ENCODE results near the gene IGLL5.

DNA sequence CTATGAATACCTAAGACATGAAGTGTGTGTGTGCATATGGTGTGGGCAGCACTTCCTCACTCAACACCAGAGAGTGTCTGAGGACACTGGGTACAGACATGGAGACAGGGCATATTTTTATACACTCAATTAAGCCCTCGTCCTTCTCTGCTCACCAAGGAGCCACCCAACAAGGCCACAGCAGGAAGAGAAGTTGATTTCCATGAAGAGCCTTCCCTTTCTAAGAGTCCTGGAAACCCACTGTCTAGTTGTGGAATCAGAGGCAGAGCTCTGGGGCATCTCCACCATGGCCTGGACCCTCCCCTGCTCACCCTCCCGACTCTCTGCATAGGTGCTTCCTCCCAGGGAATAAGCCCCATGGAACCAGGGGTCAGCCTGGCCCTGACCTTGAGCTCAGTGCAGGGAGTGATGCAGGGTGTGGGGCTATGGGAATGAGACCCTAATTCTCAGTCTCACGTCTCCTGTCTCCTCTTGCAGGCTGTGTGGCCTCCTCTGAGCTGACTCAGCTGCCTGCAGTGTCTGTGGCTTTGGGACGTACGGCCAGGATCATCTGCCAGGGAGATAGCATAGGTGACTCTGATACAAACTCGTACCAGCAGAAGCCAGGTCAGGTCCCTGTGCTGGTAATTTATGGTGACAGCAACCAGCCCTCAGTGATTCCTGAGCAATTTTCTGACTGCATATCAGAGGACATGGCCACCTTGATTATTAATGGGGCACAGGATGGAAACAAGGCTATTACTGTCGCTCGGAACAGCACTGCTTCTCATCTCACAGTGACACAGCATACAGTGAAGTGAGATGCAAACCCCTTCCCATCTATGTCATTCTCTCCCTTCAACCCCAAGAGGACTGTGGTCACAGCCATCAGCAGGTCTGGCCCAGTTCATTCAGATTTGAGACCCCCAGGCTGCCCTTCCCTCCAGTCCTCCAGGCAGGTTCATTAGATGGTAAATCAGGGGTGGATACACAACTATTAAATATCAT lies 14.6 kb upstream of the IGLL5 start:
- TF ChIP-seq, protein P1, sequence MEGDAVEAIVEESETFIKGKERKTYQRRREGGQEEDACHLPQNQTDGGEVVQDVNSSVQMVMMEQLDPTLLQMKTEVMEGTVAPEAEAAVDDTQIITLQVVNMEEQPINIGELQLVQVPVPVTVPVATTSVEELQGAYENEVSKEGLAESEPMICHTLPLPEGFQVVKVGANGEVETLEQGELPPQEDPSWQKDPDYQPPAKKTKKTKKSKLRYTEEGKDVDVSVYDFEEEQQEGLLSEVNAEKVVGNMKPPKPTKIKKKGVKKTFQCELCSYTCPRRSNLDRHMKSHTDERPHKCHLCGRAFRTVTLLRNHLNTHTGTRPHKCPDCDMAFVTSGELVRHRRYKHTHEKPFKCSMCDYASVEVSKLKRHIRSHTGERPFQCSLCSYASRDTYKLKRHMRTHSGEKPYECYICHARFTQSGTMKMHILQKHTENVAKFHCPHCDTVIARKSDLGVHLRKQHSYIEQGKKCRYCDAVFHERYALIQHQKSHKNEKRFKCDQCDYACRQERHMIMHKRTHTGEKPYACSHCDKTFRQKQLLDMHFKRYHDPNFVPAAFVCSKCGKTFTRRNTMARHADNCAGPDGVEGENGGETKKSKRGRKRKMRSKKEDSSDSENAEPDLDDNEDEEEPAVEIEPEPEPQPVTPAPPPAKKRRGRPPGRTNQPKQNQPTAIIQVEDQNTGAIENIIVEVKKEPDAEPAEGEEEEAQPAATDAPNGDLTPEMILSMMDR (IDR thresholded peaks at IDR 0.05): no peak
- no peak for TF ChIP-seq POLR2A (IDR thresholded peaks at IDR 0.05)

Data from testis (tissue), 2 donors.